Heart right ventricle (tissue), 16 donors: ENCODE results near the gene ENOX2. TPM values are rescaled to one million over a fixed set of nuclear protein-coding genes. Genes with fewer than 3 reads are reported as not detected.
"Not testable (repeated sequence)": the region's sequence is repeated elsewhere in the genome, so short reads cannot be mapped to it uniquely, and the experiment has no call there.

ENCODE experiments used
- ATAC-seq, 8 donors: fragments of 200-7000 bp; cut with Tn5 transposase; one replicate each; pipeline ENCODE4 v1.9.1; 2020; ENCODE audit warnings: mild to moderate bottlenecking in 8 of 8, moderate library complexity in 8 of 8, moderate number of reproducible peaks in 1 of 8
- DNase-seq, 2 donors: peaks; one replicate each; pipeline ENCODE4 v3.0.0-alpha.2; 2020
- H3K27ac ChIP-seq, 10 donors: fragments of 200-600 bp; sonication (generic) in 2 of 10; one replicate each; pipeline versions ENCODE4 v1.5.0 to v1.8.0; 2020 to 2022; ENCODE audit warnings: mild to moderate bottlenecking in 3 of 10
- H3K27me3 ChIP-seq, 7 donors: fragments of 200-600 bp; one replicate each; pipeline ENCODE4 v1.8.0; 2021 to 2022; ENCODE audit warnings: mild to moderate bottlenecking in 2 of 7
- H3K36me3 ChIP-seq, 9 donors: fragments of 200-600 bp; sonication (generic) in 1 of 9; one replicate each; pipeline versions ENCODE4 v1.5.0 to v1.8.0; 2020 to 2022; ENCODE audit warnings: mild to moderate bottlenecking in 2 of 9
- H3K4me1 ChIP-seq, 9 donors: fragments of 200-600 bp; sonication (generic) in 1 of 9; one replicate each; pipeline versions ENCODE4 v1.5.0 to v1.8.0; 2020 to 2022; ENCODE audit warnings: mild to moderate bottlenecking in 4 of 9
- H3K4me3 ChIP-seq, 10 donors: fragments of 200-600 bp; sonication (generic) in 2 of 10; one replicate each; pipeline versions ENCODE4 v1.5.0 to v1.8.0; 2020 to 2022; ENCODE audit warnings: mild to moderate bottlenecking in 7 of 10, moderate library complexity in 2 of 10
- H3K9me3 ChIP-seq, 11 donors: fragments of 200-600 bp in 10 of 11; sonication (generic) in 2 of 11; one replicate each; pipeline versions ENCODE4 v1.5.0 to v1.8.0; 2013 to 2022; ENCODE audit warnings: mild to moderate bottlenecking in 2 of 11, control low read depth in 1 of 11, moderate library complexity in 1 of 11
- WGBS, 2 donors: extraction: QIAGEN DNeasy Blood & Tissue Kit; methylation state at CpG; one replicate each; pipeline ENCODE4 v1.1.7; 2013; ENCODE audit warnings: inconsistent platforms in 1 of 2; 5-methylcytosine and 5-hydroxymethylcytosine counted together
- intact Hi-C, 10 donors: fragments of 100-400 bp; cut with DNase I; formaldehyde crosslinking; loops; one replicate each; pipeline versions ENCODE4 v1.11.1 to v1.14.2; 2022
- polyA plus RNA-seq, 2 donors: library from polyadenylated mRNA; stranded (reverse); fragments of 200-250 nt; gene quantifications; one replicate each; pipeline ENCODE4 v1.2.3, GENCODE V29; 2013
- total RNA-seq, 10 donors: library from RNA; stranded (reverse); fragmentation: NEBNext Ultra II Directional in 3 of 10; extraction: Animal tissue kit (Norgen Biotek cat#: 25700) in 3 of 10; gene quantifications; one replicate each; pipeline versions ENCODE4 v1.2.1 to v1.2.4, GENCODE V29; 2021 to 2023
- TF ChIP-seq, protein P1 (sequence below), 9 donors: fragments of 200-600 bp; sonication (generic) in 2 of 9; IDR thresholded peaks; one replicate each; pipeline versions ENCODE4 v1.5.0 to v1.8.0; 2021 to 2022; ENCODE audit warnings: antibody characterized with exemption in 9 of 9, mild to moderate bottlenecking in 5 of 9, moderate library complexity in 1 of 9
- donor health status: Arrhythmogenic right ventricular cardiomyopathy.
- donor health status: ischemic (EF 13 %, LVEDD 7.1; RV severe dilation, severe dysfunction).
- donor health status: healthy with polysubstance abuse.
- donor health status: DM: no; HTN: yes; CAD: no.
- donor health status: DM: no; HTN: no; CAD: no.
- donor health status: ischemic (EF 25% LVEDD 6.9; RV normal size, moderate dysfunction).
- donor health status: ischemic (EF 25% LVEDD 5.7; RV mildly dilated, moderate dysfunction).
- donor health status: healthy.
- donor health status: DM: yes; HTN: yes; CAD: no.
- donor health status: Ischemic cardiomyopathy.
- donor health status: ischemic (EF 35%, LVEDD 5.7; RV mildly dilated, moderate dysfunction).
- donor health status: nonischemic (EF 11% LVEDD 7.7; RV severe dilation, severe dysfunction).
- donor health status: DM: yes; HTN: yes; CAD: no.
- donor health status: PGD.
- donor health status: ischemic (EF 29% LVEDD 5.4; RV normal size, mild dysfunction).
- donor health status: nonischemic (EF 23%, LVEDD 6.1; RV moderate dilation, normal function).

ENOX2 gene
- total and polyA plus RNA-seq, 12 donors = 3.4 to 22.6 (median 18.6) TPM

- no peak for ATAC-seq
- H3K27ac ChIP-seq = no peak overlapping the region
Observed at GRCh38 chrX:130714665-130715064, 188.3 kb downstream of the ENOX2 start.

DNA sequence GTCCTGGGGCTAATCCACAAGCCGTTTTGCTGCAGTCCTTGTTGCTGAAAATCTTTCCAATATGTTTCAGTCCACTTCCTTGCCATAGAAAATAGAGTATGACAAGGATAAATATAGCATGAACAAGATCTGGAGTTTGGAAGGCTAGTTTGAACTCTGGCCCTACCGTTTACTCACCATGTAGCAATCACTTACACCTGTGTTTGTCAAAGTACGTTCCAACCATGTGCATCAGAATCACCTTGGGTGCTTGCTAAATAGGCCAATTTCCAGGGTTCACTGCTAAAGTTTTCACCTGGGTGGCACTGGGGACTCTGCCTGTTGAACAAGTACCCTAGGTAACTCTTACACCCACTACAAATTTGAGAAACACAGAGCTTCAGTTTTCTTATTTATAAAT, 188.9 kb downstream of the ENOX2 start:
- no peak overlapping the region for H3K4me3 ChIP-seq
- TF ChIP-seq, protein P1, sequence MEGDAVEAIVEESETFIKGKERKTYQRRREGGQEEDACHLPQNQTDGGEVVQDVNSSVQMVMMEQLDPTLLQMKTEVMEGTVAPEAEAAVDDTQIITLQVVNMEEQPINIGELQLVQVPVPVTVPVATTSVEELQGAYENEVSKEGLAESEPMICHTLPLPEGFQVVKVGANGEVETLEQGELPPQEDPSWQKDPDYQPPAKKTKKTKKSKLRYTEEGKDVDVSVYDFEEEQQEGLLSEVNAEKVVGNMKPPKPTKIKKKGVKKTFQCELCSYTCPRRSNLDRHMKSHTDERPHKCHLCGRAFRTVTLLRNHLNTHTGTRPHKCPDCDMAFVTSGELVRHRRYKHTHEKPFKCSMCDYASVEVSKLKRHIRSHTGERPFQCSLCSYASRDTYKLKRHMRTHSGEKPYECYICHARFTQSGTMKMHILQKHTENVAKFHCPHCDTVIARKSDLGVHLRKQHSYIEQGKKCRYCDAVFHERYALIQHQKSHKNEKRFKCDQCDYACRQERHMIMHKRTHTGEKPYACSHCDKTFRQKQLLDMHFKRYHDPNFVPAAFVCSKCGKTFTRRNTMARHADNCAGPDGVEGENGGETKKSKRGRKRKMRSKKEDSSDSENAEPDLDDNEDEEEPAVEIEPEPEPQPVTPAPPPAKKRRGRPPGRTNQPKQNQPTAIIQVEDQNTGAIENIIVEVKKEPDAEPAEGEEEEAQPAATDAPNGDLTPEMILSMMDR (IDR thresholded peaks at IDR 0.05) = no peak
- no peak for ATAC-seq
- peaks cover 0 to 18% (median 0%) of the 10 kb centered on the region in 9 donors for H3K4me1 ChIP-seq
- no peaks in the 10 kb centered on the region for H3K36me3 ChIP-seq
- H3K27ac ChIP-seq = no peak overlapping the region
- no peaks in the 10 kb centered on the region for H3K27me3 ChIP-seq
- no peak for DNase-seq
- intact Hi-C loops = no loop called here
- 67 to 71% methylated on average over 3 of the region's 3 CpGs for WGBS, 2 donors
- no peaks in the 10 kb centered on the region for H3K9me3 ChIP-seq

More at GRCh38 chrX:130714665-130715064, 188.3 kb downstream of the ENOX2 start:
- Histone ChIP-seq H3K9me3 (no peaks in the 10 kb centered on the region), H3K27me3 (no peaks in the 10 kb centered on the region), H3K36me3 (no peaks in the 10 kb centered on the region), H3K4me1 (peaks cover 0 to 18% (median 0%) of the 10 kb centered on the region in 9 donors), H3K4me3 (no peak overlapping the region)
- WGBS, 2 donors = 69 to 81% methylated on average over 2 of the region's 2 CpGs
- intact Hi-C loops = no loop called here
- DNase-seq = no peak
- TF ChIP-seq, protein P1 (IDR thresholded peaks at IDR 0.05) = no peak

DNA sequence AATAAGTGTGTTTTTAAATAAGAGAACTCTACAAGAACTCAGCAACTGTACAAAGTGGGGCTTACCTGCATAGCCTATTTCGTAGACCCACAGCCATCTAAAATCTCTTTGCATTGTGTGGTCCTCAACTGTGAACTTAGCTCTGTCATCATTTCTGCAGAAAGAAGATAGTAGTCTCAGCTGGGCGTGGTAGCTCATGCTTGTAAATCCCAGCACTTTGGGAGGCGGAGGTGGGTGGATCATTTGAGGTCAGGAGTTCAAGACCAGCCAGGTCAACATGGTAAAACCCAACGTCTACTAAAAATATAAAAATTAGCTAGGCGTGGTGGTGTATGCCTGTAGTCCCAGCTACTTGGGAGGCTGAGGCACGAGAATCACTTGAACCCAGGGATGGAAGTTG, 193.8 kb downstream of the ENOX2 start:
- H3K4me1 ChIP-seq, H3K36me3 ChIP-seq, H3K9me3 ChIP-seq, intact Hi-C loops, H3K27me3 ChIP-seq, ATAC-seq, DNase-seq, H3K4me3 ChIP-seq, H3K27ac ChIP-seq: not testable (repeated sequence)
- 97 to 98% methylated on average over 6 of the region's 6 CpGs for WGBS, 2 donors

- no peak for DNase-seq
- TF ChIP-seq, protein P1 (IDR thresholded peaks at IDR 0.05) = no peak
- intact Hi-C loops = no loop called here
- 93 to 98% methylated on average over 3 of the region's 3 CpGs for WGBS, 2 donors
- Histone ChIP-seq H3K4me1 (peaks cover 0 to 23% (median 0%) of the 10 kb centered on the region in 9 donors), H3K27me3 (no peaks in the 10 kb centered on the region), H3K9me3 (no peaks in the 10 kb centered on the region), H3K36me3 (peaks cover 0 to 5% (median 0%) of the 10 kb centered on the region in 9 donors), H3K4me3 (no peak overlapping the region), H3K27ac (no peak overlapping the region)
- no peak for ATAC-seq
Observed at GRCh38 chrX:130705591-130705990, 197.4 kb downstream of the ENOX2 start.
